Bronchial epithelial cell (primary cell): ENCODE measurements around the gene NUP210. TPM values are rescaled to one million over a fixed set of nuclear protein-coding genes. Genes with fewer than 3 reads are reported as not detected.

Source experiments
- DNase-seq: peaks from one replicate; pipeline ENCODE4 v3.0.0-alpha.2; 2010; ENCODE audit warnings: low read depth
- FAIRE-seq: peaks from 2 replicates; lab custom pipeline; 2011; peaks lifted over from hg19 to GRCh38; lab: Jason Lieb, UNC
- H3K27me3 ChIP-seq: 2 replicates; pipeline ENCODE4 v1.5.1; 2011; ENCODE audit warnings: low read length; ENCODE audit not compliant: control insufficient read depth, insufficient read depth
- H3K36me3 ChIP-seq: 2 replicates; pipeline ENCODE4 v1.5.1; 2011; ENCODE audit warnings: low read length; ENCODE audit not compliant: control insufficient read depth, insufficient read depth
- H3K4me3 ChIP-seq: 2 replicates; pipeline ENCODE4 v1.5.1; 2011; ENCODE audit warnings: mild to moderate bottlenecking, low read depth, low read length, control low read depth
- CTCF ChIP-seq: IDR thresholded peaks from 2 replicates; pipeline ENCODE4 v1.5.1; 2011; ENCODE audit warnings: mild to moderate bottlenecking, moderate library complexity, low read length, control low read depth, inconsistent platforms; ENCODE audit not compliant: insufficient read depth, severe bottlenecking
- total RNA-seq: library from RNA; depleted of rRNA; stranded (reverse); fragments of >200 nt; gene quantifications from 2 replicates; pipeline ENCODE4 v1.2.1, GENCODE V29; 2014

NUP210 gene
- total RNA-seq, 1 donor from 2014 or later = not detected

DNA sequence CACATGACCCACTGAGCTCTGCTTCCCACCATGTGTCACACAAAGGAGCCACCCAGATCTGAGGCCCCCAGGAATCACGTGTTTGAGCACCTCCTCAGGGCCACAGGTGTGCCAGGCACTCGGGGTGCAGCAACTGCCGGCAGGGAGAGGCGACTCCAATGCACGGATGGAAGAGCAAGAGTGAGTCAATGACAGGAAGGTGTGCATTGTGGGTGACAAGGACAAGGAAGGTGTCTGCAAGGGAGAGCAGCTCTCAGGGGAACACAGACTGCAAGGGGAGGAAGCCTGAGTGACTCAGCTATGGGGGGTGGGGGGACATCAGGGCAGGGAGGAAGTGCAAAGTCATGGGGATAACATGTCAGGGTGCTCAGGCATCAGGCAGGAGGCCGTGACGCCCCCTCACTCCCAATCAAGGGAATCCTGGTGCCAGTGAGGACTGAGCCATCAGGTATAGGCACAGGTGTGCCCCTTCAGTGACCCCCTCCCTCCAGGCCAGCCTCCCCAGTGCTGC lies 67.4 kb downstream of the NUP210 start:
- TF ChIP-seq CTCF = no peak
- peaks cover 5% of the 10 kb centered on the region for H3K27me3 ChIP-seq
- no peaks in the 10 kb centered on the region for H3K36me3 ChIP-seq
- FAIRE-seq (no peak), DNase-seq (peak; percentile 38)
- H3K4me3 ChIP-seq = no peak overlapping the region

DNA sequence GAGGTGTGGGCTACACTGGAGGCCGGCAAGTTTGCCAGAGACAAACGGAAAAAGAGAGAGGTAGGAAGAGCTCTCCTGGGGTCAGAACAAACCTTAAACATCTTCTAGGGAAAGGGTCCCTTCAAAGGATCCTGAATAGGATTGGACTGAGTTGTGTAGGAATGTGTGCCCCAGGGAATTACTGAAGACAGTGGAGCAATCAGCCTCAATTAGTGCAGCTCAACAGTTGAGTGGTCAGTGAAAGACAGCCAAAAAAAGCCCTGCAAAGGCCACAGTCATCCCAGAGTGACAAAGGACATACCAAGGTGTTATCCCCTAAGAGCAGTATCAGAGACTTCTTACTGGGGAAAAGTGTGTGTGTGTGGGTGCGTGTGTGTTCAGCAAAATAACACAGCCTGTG lies 70.3 kb downstream of the NUP210 start:
- no peak for TF ChIP-seq CTCF
- Histone ChIP-seq H3K4me3 (no peak overlapping the region), H3K36me3 (no peaks in the 10 kb centered on the region), H3K27me3 (peaks cover 2% of the 10 kb centered on the region)
- DNase-seq (no peak), FAIRE-seq (no peak)

- peaks cover 2% of the 10 kb centered on the region for H3K27me3 ChIP-seq
- FAIRE-seq = no peak
- H3K4me3 ChIP-seq = no peak overlapping the region
- H3K36me3 ChIP-seq = no peaks in the 10 kb centered on the region
- no peak for DNase-seq
- TF ChIP-seq CTCF = no peak
Observed at GRCh38 chr3:13348661-13349396, 71.3 kb downstream of the NUP210 start.

DNA sequence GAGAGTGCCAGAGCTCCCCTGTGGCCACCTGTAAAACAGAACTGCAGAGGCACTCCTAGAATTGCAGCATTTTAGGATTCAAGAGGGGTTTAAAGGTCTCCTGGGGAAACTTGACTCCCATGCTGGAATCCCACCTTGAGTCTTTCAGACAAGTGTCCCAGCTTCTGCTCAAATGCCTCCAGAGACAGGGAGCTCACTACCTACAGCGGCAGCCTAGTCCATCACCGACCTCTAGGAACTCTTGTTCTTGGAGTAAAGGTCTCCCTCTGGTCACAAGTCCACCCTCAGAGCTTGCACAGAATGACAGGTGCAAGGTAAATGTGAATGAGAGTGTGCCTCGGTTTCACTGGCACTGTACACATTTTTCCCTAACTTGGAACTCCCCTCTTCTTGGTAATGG lies 72.0 kb downstream of the NUP210 start:
- no peak for TF ChIP-seq CTCF
- DNase-seq (no peak), FAIRE-seq (no peak)
- H3K4me3 ChIP-seq = no peak overlapping the region
- peaks cover 2% of the 10 kb centered on the region for H3K27me3 ChIP-seq
- H3K36me3 ChIP-seq = no peaks in the 10 kb centered on the region

- FAIRE-seq = no peak
- TF ChIP-seq CTCF = no peak
- no peak for DNase-seq
Observed at GRCh38 chr3:13347390-13347950, 72.7 kb downstream of the NUP210 start.

More at GRCh38 chr3:13347390-13347950, 72.7 kb downstream of the NUP210 start:
- no peak overlapping the region for H3K4me3 ChIP-seq
- no peaks in the 10 kb centered on the region for H3K36me3 ChIP-seq
- peaks cover 2% of the 10 kb centered on the region for H3K27me3 ChIP-seq
